Natural killer cell (primary cell): ENCODE measurements around the gene FMNL1. TPM values are rescaled to one million over a fixed set of nuclear protein-coding genes. Genes with fewer than 3 reads are reported as not detected.

Experiments
- ATAC-seq, 3 donors: fragments of 150-1000 bp in 2 of 3; fragments of 200-7000 bp in 1 of 3; cut with Tn5 transposase; 1 replicate in 1 of 3; 2 replicates in 2 of 3; pipeline ENCODE4 v1.10.0; 2021; ENCODE audit warnings: mild to moderate bottlenecking in 2 of 3, moderate library complexity in 2 of 3
- DNase-seq, 2 donors: peaks; one replicate each; pipeline versions ENCODE4 v3.0.0 to v3.0.0-alpha.2; 2013 to 2021; ENCODE audit warnings: mixed read lengths in 1 of 2
- H3K27ac ChIP-seq: one replicate; pipeline ENCODE4 v1.5.1; 2013; ENCODE audit warnings: mild to moderate bottlenecking, low read length
- H3K27me3 ChIP-seq: one replicate; pipeline ENCODE4 v1.6.1; 2013; ENCODE audit warnings: low read length; ENCODE audit not compliant: control insufficient read depth, insufficient read depth
- H3K36me3 ChIP-seq: one replicate; pipeline ENCODE4 v1.6.1; 2013; ENCODE audit warnings: low read length; ENCODE audit not compliant: control insufficient read depth, insufficient read depth
- H3K4me1 ChIP-seq: one replicate; pipeline ENCODE4 v1.6.1; 2013; ENCODE audit warnings: low read length; ENCODE audit not compliant: control insufficient read depth, insufficient read depth
- H3K4me3 ChIP-seq: one replicate; pipeline ENCODE4 v1.5.1; 2013; ENCODE audit warnings: low read length
- H3K9me3 ChIP-seq: one replicate; pipeline ENCODE4 v1.6.1; 2013; ENCODE audit warnings: low read length; ENCODE audit not compliant: control insufficient read depth, insufficient read depth
- H3K27ac Mint-ChIP-seq, 2 donors: one replicate each; pipeline ENCODE4 v1.8.0; 2022; ENCODE audit warnings: mild to moderate bottlenecking in 2 of 2, mixed read lengths in 2 of 2, moderate library complexity in 1 of 2
- H3K27me3 Mint-ChIP-seq, 2 donors: one replicate each; pipeline ENCODE4 v1.8.0; 2022; ENCODE audit warnings: low read depth in 2 of 2, mixed read lengths in 2 of 2
- H3K36me3 Mint-ChIP-seq: one replicate; pipeline ENCODE4 v1.8.0; 2022; ENCODE audit warnings: mixed read lengths
- H3K4me1 Mint-ChIP-seq, 2 donors: one replicate each; pipeline ENCODE4 v1.8.0; 2022; ENCODE audit warnings: mixed read lengths in 2 of 2
- H3K4me3 Mint-ChIP-seq: one replicate; pipeline ENCODE4 v1.8.0; 2022; ENCODE audit warnings: mild to moderate bottlenecking, moderate library complexity, mixed read lengths
- H3K9me3 Mint-ChIP-seq, 2 donors: one replicate each; pipeline ENCODE4 v1.8.0; 2022; ENCODE audit warnings: mixed read lengths in 2 of 2
- WGBS: methylation state at CpG from one replicate; pipeline ENCODE4 v1.1.7; 2013; ENCODE audit warnings: missing lambda C conversion rate; ENCODE audit not compliant: insufficient coverage; 5-methylcytosine and 5-hydroxymethylcytosine counted together
- intact Hi-C: fragments of 100-400 bp; cut with micrococcal nuclease; formaldehyde crosslinking; loops from one replicate; pipeline ENCODE4 v1.14.2; 2022
- total RNA-seq, 4 donors: library from RNA; stranded (reverse); fragments of 120-200 nt in 1 of 4; gene quantifications; one replicate each; pipeline versions ENCODE4 v1.2.3 to v1.2.4, GENCODE V29; 2013 to 2022
- TF ChIP-seq, protein P1 (sequence below): fragments of 200-600 bp; IDR thresholded peaks from one replicate; pipeline ENCODE4 v1.8.0; 2022; ENCODE audit warnings: antibody characterized with exemption

Gene FMNL1
- total RNA-seq, 3 donors from 2014 or later (not counting 1 experiment from before 2014, with no cell fraction given), result 741 to 836 (median 752) TPM

GRCh38 chr17:45282683-45283644, 61.3 kb downstream of the FMNL1 start:
- H3K36me3 Mint-ChIP-seq, result no peaks in the 10 kb centered on the region
- peak overlapping the region; percentile 67 to 77 for H3K27ac Mint-ChIP-seq
- Histone ChIP-seq H3K36me3 (peaks cover 62% of the 10 kb centered on the region), H3K9me3 (no peaks in the 10 kb centered on the region), H3K4me1 (peaks cover 4% of the 10 kb centered on the region), H3K27ac (peak overlapping the region; percentile 34), H3K4me3 (no peak overlapping the region), H3K27me3 (no peaks in the 10 kb centered on the region)
- intact Hi-C loops, result no loop called here
- no peaks in the 10 kb centered on the region for H3K27me3 Mint-ChIP-seq
- DNase-seq (no peak), ATAC-seq (peak; percentile 83 to 96 (median 90))
- TF ChIP-seq, protein P1, sequence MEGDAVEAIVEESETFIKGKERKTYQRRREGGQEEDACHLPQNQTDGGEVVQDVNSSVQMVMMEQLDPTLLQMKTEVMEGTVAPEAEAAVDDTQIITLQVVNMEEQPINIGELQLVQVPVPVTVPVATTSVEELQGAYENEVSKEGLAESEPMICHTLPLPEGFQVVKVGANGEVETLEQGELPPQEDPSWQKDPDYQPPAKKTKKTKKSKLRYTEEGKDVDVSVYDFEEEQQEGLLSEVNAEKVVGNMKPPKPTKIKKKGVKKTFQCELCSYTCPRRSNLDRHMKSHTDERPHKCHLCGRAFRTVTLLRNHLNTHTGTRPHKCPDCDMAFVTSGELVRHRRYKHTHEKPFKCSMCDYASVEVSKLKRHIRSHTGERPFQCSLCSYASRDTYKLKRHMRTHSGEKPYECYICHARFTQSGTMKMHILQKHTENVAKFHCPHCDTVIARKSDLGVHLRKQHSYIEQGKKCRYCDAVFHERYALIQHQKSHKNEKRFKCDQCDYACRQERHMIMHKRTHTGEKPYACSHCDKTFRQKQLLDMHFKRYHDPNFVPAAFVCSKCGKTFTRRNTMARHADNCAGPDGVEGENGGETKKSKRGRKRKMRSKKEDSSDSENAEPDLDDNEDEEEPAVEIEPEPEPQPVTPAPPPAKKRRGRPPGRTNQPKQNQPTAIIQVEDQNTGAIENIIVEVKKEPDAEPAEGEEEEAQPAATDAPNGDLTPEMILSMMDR, result no peak
- 84% methylated on average over 21 of the region's 21 CpGs for WGBS
- peaks cover 6 to 11% of the 10 kb centered on the region in 2 donors for H3K4me1 Mint-ChIP-seq
- H3K4me3 Mint-ChIP-seq, result peak overlapping the region; percentile 21
- no peaks in the 10 kb centered on the region for H3K9me3 Mint-ChIP-seq

DNA sequence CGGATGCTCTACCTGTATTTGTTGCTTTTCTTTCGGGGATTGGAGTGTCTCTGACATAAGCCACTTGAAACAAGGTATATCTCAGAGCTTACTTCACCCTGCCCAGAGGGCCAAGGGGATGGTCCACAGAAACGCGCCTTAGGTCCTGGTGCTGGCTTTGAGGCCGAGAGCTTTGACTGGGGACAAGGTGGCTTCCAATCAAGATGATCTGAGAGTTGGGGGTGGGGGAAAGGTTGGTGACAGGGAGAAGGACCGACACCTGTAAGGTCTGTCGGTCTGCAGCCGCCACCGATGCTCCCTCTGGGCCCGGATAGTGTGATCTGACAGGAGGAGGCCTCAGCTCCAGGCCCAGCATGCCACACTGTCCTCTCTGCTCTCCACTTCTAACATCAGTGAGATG, 62.0 kb downstream of the FMNL1 start:
- Mint-ChIP-seq H3K4me1 (peaks cover 6 to 11% of the 10 kb centered on the region in 2 donors), H3K36me3 (no peaks in the 10 kb centered on the region), H3K27ac (peak overlapping the region; percentile 29 to 77), H3K27me3 (no peaks in the 10 kb centered on the region), H3K9me3 (no peaks in the 10 kb centered on the region), H3K4me3 (no peak overlapping the region)
- TF ChIP-seq, protein P1, result no peak
- Histone ChIP-seq H3K27ac (no peak overlapping the region), H3K4me3 (no peak overlapping the region), H3K9me3 (no peaks in the 10 kb centered on the region), H3K36me3 (peaks cover 68% of the 10 kb centered on the region), H3K27me3 (no peaks in the 10 kb centered on the region), H3K4me1 (peaks cover 4% of the 10 kb centered on the region)
- intact Hi-C loops, result no loop called here
- ATAC-seq (no peak), DNase-seq (no peak)
- 92% methylated on average over 8 of the region's 10 CpGs for WGBS

GRCh38 chr17:45284176-45285140, 62.8 kb downstream of the FMNL1 start:
- H3K9me3 Mint-ChIP-seq, result no peaks in the 10 kb centered on the region
- no peaks in the 10 kb centered on the region for H3K9me3 ChIP-seq
- H3K36me3 Mint-ChIP-seq, result no peaks in the 10 kb centered on the region
- DNase-seq (peak in 1 of 2 donors; percentile 57), ATAC-seq (no peak)
- no peak overlapping the region for H3K4me3 ChIP-seq
- H3K4me1 Mint-ChIP-seq, result peaks cover 6 to 11% of the 10 kb centered on the region in 2 donors
- H3K27ac Mint-ChIP-seq, result peak overlapping the region; percentile 29 to 77
- no peaks in the 10 kb centered on the region for H3K27me3 ChIP-seq
- peaks cover 75% of the 10 kb centered on the region for H3K36me3 ChIP-seq
- H3K27ac ChIP-seq, result no peak overlapping the region
- 88% methylated on average over 21 of the region's 21 CpGs for WGBS
- H3K27me3 Mint-ChIP-seq, result no peaks in the 10 kb centered on the region
- TF ChIP-seq, protein P1, result no peak
- H3K4me3 Mint-ChIP-seq, result no peak overlapping the region
- intact Hi-C loops, result no loop called here
- peaks cover 4% of the 10 kb centered on the region for H3K4me1 ChIP-seq
